Measurements from ENCODE around the gene LRRC4C.

Gene LRRC4C

DNA sequence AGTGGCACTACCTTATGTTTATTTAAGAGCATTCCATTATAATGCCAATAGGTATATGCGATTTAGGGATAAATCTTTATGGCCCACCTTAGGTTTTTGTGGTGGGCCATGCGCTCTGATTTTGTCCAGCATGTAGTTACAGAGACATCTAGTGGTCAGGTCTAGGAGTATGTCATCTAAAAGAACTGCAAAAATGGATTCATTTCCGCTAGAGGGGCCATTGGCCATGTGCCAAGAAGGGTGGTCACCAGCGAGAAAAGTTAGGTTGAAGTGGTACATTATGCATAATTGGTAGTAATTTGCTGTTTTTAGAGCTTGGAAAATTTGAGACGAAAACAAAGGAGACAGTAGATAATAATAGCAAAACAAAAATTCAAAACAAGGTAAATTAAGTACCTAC, 27.7 kb downstream of the LRRC4C start:
- no peak overlapping the region for H3K27ac ChIP-seq (replicated peaks; ENCODE audit: low read length)
- H2BK12ac ChIP-seq (ENCODE audit: low read length) = no peak overlapping the region
- no peak overlapping the region for H3K9ac ChIP-seq (ENCODE audit: low read depth, low read length, poor library complexity)
- no peaks in the 10 kb centered on the region for H3K27me3 ChIP-seq (ENCODE audit: control insufficient read depth in 3 of 3, insufficient read depth in 3 of 3, low read depth in 1 of 3, low read length in 3 of 3)
- H3K4me2 ChIP-seq (ENCODE audit: insufficient read depth, low read length, poor library complexity, severe bottlenecking) = no peak overlapping the region
- H2BK15ac ChIP-seq (ENCODE audit: low read length) = no peak overlapping the region
- H4K91ac ChIP-seq (ENCODE audit: low read depth, low read length, poor library complexity) = no peak overlapping the region
- no peak overlapping the region for H3K14ac ChIP-seq (ENCODE audit: low read length)
- H4K8ac ChIP-seq (ENCODE audit: low read depth, low read length) = no peak overlapping the region
- WGBS, 2 donors (ENCODE audit: extremely low coverage in 2 of 2, insufficient read length in 2 of 2, insufficient replicate concordance in 1 of 2) = no CpG with 5 or more reads among the region's 5 CpGs
- no peak overlapping the region for H3K4ac ChIP-seq (ENCODE audit: low read length)
- no peak overlapping the region for H3K23ac ChIP-seq (ENCODE audit: low read depth, low read length, poor library complexity)
- no peak overlapping the region for H2AK5ac ChIP-seq (ENCODE audit: low read depth, low read length)
- H3K18ac ChIP-seq (ENCODE audit: low read length) = no peak overlapping the region
- H3K4me1 ChIP-seq (ENCODE audit: control insufficient read depth in 2 of 2, insufficient read depth in 1 of 2, low read depth in 1 of 2, low read length in 2 of 2) = no peaks in the 10 kb centered on the region
- no peaks in the 10 kb centered on the region for H3K36me3 ChIP-seq (replicated peaks in 1 of 2; ENCODE audit: control insufficient read depth in 2 of 2, insufficient read depth in 2 of 2, low read length in 2 of 2)
- H2AFZ ChIP-seq (ENCODE audit: low read length) = no peak overlapping the region
- H2BK5ac ChIP-seq (ENCODE audit: low read length) = no peak overlapping the region
- no peak overlapping the region for H3K4me3 ChIP-seq (ENCODE audit: low read length in 2 of 2)
- no peak for DNase-seq (ENCODE audit: low spot score)
- no peaks in the 10 kb centered on the region for H3K9me3 ChIP-seq (replicated peaks in 1 of 2; ENCODE audit: control insufficient read depth in 2 of 2, insufficient read depth in 1 of 2, low read depth in 1 of 2, low read length in 2 of 2)
- no peaks in the 10 kb centered on the region for H3K79me1 ChIP-seq (ENCODE audit: low read depth, low read length)
- no peak overlapping the region for H2BK120ac ChIP-seq (ENCODE audit: low read depth, low read length)

DNA sequence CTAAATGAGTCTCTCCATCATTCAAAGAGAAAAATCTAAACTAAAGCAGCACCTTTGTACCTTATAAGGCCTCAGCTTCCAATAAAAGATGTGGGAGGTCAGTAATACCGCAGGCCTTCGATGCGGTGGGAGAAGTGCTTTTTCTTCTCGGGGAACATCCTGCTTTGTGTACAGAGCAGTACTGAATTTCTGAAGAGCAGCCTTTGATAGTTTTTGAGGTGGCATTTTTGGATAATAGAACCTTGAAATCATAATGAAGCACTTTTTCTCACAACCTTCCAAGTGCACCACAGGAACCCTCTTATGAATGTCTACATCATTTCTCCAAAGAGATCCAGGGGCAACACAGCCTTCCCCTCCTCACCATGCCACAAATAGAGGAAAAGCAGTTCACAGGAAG, 39.6 kb downstream of the LRRC4C start:
- Histone ChIP-seq H4K8ac (ENCODE audit: low read depth, low read length) (no peak overlapping the region), H3K9me3 (replicated peaks in 1 of 2; ENCODE audit: control insufficient read depth in 2 of 2, insufficient read depth in 1 of 2, low read depth in 1 of 2, low read length in 2 of 2) (no peaks in the 10 kb centered on the region), H2BK5ac (ENCODE audit: low read length) (no peak overlapping the region), H2AFZ (ENCODE audit: low read length) (peak overlapping the region; percentile 52), H2BK15ac (ENCODE audit: low read length) (no peak overlapping the region), H3K27ac (replicated peaks; ENCODE audit: low read length) (no peak overlapping the region), H3K23ac (ENCODE audit: low read depth, low read length, poor library complexity) (no peak overlapping the region), H3K36me3 (replicated peaks in 1 of 2; ENCODE audit: control insufficient read depth in 2 of 2, insufficient read depth in 2 of 2, low read length in 2 of 2) (no peaks in the 10 kb centered on the region), H3K4ac (ENCODE audit: low read length) (no peak overlapping the region), H3K79me1 (ENCODE audit: low read depth, low read length) (no peaks in the 10 kb centered on the region), H2BK12ac (ENCODE audit: low read length) (no peak overlapping the region), H3K4me1 (ENCODE audit: control insufficient read depth in 2 of 2, insufficient read depth in 1 of 2, low read depth in 1 of 2, low read length in 2 of 2) (peaks cover 0 to 2% of the 10 kb centered on the region in 2 donors), H3K9ac (ENCODE audit: low read depth, low read length, poor library complexity) (no peak overlapping the region), H3K4me3 (ENCODE audit: low read length in 2 of 2) (no peak overlapping the region), H2AK5ac (ENCODE audit: low read depth, low read length) (no peak overlapping the region), H3K18ac (ENCODE audit: low read length) (no peak overlapping the region), H3K14ac (ENCODE audit: low read length) (no peak overlapping the region), H3K4me2 (ENCODE audit: insufficient read depth, low read length, poor library complexity, severe bottlenecking) (no peak overlapping the region), H2BK120ac (ENCODE audit: low read depth, low read length) (no peak overlapping the region), H3K27me3 (ENCODE audit: control insufficient read depth in 3 of 3, insufficient read depth in 3 of 3, low read depth in 1 of 3, low read length in 3 of 3) (no peaks in the 10 kb centered on the region), H4K91ac (ENCODE audit: low read depth, low read length, poor library complexity) (no peak overlapping the region)
- DNase-seq (ENCODE audit: low spot score) = no peak
- no CpG with 5 or more reads among the region's 4 CpGs for whole genome bisulfite sequencing, 2 donors (ENCODE audit: extremely low coverage in 2 of 2, insufficient read length in 2 of 2, insufficient replicate concordance in 1 of 2)

DNA sequence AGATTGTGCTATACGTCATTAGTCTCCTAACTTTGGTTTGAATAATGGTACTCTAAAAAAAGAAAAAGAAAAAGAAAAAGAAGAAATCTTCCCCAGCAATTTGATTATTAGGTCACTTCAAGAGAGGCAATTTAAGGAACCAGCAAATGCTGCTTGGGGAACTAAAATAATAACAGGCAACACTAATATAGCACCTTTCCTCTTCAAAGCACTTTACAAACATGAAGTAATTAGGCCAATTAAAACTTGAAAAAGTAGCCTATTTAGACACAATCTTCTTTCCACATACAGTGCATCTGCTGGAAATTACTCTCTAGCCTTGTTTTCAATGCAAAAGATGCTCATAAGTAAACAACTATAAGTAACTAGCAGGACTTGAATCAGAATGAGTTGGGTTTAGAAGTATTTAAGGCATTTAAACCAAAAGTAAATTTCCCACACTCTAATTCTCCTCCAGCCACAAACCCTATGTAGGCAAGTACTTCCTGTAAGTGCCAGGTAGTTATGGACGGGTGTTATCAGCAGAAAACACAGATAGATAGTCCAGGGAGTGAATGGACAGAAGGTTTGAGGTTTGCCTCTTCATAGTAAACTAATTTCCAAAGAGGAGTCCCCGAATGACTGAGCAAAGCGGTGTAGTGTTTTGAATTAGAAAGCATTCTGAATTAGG, 44.5 kb downstream of the LRRC4C start:
- H2BK15ac ChIP-seq (ENCODE audit: low read length) = no peak overlapping the region
- H3K4ac ChIP-seq (ENCODE audit: low read length) = no peak overlapping the region
- no peak overlapping the region for H3K14ac ChIP-seq (ENCODE audit: low read length)
- H3K36me3 ChIP-seq (replicated peaks in 1 of 2; ENCODE audit: control insufficient read depth in 2 of 2, insufficient read depth in 2 of 2, low read length in 2 of 2) = no peaks in the 10 kb centered on the region
- no peak overlapping the region for H3K27ac ChIP-seq (replicated peaks; ENCODE audit: low read length)
- no peak overlapping the region for H4K8ac ChIP-seq (ENCODE audit: low read depth, low read length)
- no peak for DNase-seq (ENCODE audit: low spot score)
- no peak overlapping the region for H2BK12ac ChIP-seq (ENCODE audit: low read length)
- H2BK120ac ChIP-seq (ENCODE audit: low read depth, low read length) = no peak overlapping the region
- no CpG with 5 or more reads among the region's 4 CpGs for WGBS, 2 donors (ENCODE audit: extremely low coverage in 2 of 2, insufficient read length in 2 of 2, insufficient replicate concordance in 1 of 2)
- H3K4me2 ChIP-seq (ENCODE audit: insufficient read depth, low read length, poor library complexity, severe bottlenecking) = no peak overlapping the region
- no peaks in the 10 kb centered on the region for H3K79me1 ChIP-seq (ENCODE audit: low read depth, low read length)
- H3K9me3 ChIP-seq (replicated peaks in 1 of 2; ENCODE audit: control insufficient read depth in 2 of 2, insufficient read depth in 1 of 2, low read depth in 1 of 2, low read length in 2 of 2) = no peaks in the 10 kb centered on the region
- no peak overlapping the region for H4K91ac ChIP-seq (ENCODE audit: low read depth, low read length, poor library complexity)
- H2AK5ac ChIP-seq (ENCODE audit: low read depth, low read length) = no peak overlapping the region
- no peak overlapping the region for H3K9ac ChIP-seq (ENCODE audit: low read depth, low read length, poor library complexity)
- H3K4me3 ChIP-seq (ENCODE audit: low read length in 2 of 2) = no peak overlapping the region
- no peaks in the 10 kb centered on the region for H3K27me3 ChIP-seq (ENCODE audit: control insufficient read depth in 3 of 3, insufficient read depth in 3 of 3, low read depth in 1 of 3, low read length in 3 of 3)
- H3K4me1 ChIP-seq (ENCODE audit: control insufficient read depth in 2 of 2, insufficient read depth in 1 of 2, low read depth in 1 of 2, low read length in 2 of 2) = no peaks in the 10 kb centered on the region
- H2AFZ ChIP-seq (ENCODE audit: low read length) = no peak overlapping the region
- H2BK5ac ChIP-seq (ENCODE audit: low read length) = no peak overlapping the region
- H3K23ac ChIP-seq (ENCODE audit: low read depth, low read length, poor library complexity) = no peak overlapping the region
- H3K18ac ChIP-seq (ENCODE audit: low read length) = no peak overlapping the region

DNA sequence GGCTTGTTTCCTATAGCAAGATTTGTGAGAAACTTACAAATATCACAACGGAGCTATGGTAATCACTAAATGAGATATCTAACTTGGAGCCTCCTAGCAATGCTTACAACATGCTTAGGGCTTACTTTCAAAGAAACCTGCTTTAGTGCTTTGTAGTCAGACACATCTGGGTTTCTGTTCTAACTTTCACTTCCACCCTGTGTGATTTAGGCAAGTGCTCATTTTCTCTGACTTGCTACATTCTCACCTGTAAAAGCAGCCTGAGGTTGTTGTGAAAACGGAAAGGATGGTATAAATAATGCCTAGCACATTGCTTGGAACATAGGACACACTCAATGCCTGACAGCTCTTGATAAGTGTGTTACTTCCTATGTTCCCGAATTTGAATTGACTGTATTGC, 45.6 kb downstream of the LRRC4C start:
- DNase-seq (ENCODE audit: low spot score) = no peak
- Histone ChIP-seq H2AFZ (ENCODE audit: low read length) (no peak overlapping the region), H3K36me3 (replicated peaks in 1 of 2; ENCODE audit: control insufficient read depth in 2 of 2, insufficient read depth in 2 of 2, low read length in 2 of 2) (no peaks in the 10 kb centered on the region), H4K8ac (ENCODE audit: low read depth, low read length) (no peak overlapping the region), H4K91ac (ENCODE audit: low read depth, low read length, poor library complexity) (no peak overlapping the region), H3K23ac (ENCODE audit: low read depth, low read length, poor library complexity) (no peak overlapping the region), H3K27ac (replicated peaks; ENCODE audit: low read length) (no peak overlapping the region), H2BK120ac (ENCODE audit: low read depth, low read length) (no peak overlapping the region), H3K18ac (ENCODE audit: low read length) (no peak overlapping the region), H3K4me2 (ENCODE audit: insufficient read depth, low read length, poor library complexity, severe bottlenecking) (no peak overlapping the region), H3K4ac (ENCODE audit: low read length) (no peak overlapping the region), H2BK12ac (ENCODE audit: low read length) (no peak overlapping the region), H3K79me1 (ENCODE audit: low read depth, low read length) (no peaks in the 10 kb centered on the region), H3K4me3 (ENCODE audit: low read length in 2 of 2) (no peak overlapping the region), H3K4me1 (ENCODE audit: control insufficient read depth in 2 of 2, insufficient read depth in 1 of 2, low read depth in 1 of 2, low read length in 2 of 2) (peaks cover 1 to 3% of the 10 kb centered on the region in 2 donors), H2AK5ac (ENCODE audit: low read depth, low read length) (no peak overlapping the region), H3K14ac (ENCODE audit: low read length) (no peak overlapping the region), H3K9me3 (replicated peaks in 1 of 2; ENCODE audit: control insufficient read depth in 2 of 2, insufficient read depth in 1 of 2, low read depth in 1 of 2, low read length in 2 of 2) (no peaks in the 10 kb centered on the region), H3K9ac (ENCODE audit: low read depth, low read length, poor library complexity) (no peak overlapping the region), H2BK15ac (ENCODE audit: low read length) (no peak overlapping the region), H3K27me3 (ENCODE audit: control insufficient read depth in 3 of 3, insufficient read depth in 3 of 3, low read depth in 1 of 3, low read length in 3 of 3) (no peaks in the 10 kb centered on the region), H2BK5ac (ENCODE audit: low read length) (no peak overlapping the region)
- no CpG with 5 or more reads among the region's 3 CpGs for WGBS, 2 donors (ENCODE audit: extremely low coverage in 2 of 2, insufficient read length in 2 of 2, insufficient replicate concordance in 1 of 2)
